ENCODE measurements around the gene CABLES1. TPM values are rescaled to one million over a fixed set of nuclear protein-coding genes. Genes with fewer than 3 reads are reported as not detected.
A peak's percentile ranks its signal among the peaks of the same experiment; 100 is the strongest.
"Not testable (repeated sequence)": the region's sequence is repeated elsewhere in the genome, so short reads cannot be mapped to it uniquely, and the experiment has no call there.

The CABLES1 gene
- total RNA-seq, 1 donor from 2014 or later = 12.7 TPM

DNA sequence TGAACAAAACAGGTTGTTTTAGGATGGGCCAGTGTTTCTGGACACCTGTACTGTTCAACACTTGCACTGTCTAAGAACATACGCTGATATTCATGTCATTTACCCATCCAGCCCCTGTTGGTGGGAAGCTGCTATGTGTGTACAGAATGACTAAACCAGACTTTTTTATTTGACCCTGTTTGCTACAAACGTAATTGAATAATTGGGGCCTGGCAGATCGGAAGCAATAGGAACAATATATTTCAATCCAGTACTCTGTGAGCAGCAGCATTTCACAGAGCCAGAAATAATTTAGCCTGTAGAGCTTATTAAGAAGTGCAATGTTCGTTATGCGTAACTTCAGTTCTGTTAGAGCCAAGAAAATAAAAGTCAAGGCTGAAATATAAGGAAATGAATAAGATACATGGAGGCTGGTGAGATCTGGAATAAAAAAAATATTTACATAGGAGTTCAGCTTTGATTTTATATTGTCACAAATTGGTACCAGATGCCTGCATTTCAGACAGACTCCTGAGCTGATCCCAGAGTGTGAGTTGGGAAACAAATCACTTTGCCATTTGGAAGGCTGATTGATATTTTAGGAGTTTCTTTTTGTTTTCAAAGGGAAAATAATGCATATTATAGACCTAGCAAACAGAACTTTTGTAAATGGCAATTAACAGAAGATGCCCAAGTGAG, 19.7 kb downstream of the CABLES1 start:
- DNase-seq (ENCODE audit: low spot score in 2 of 2, unreplicated experiment in 2 of 2) = no peak
- peaks cover 28% of the 10 kb centered on the region for H3K4me1 Mint-ChIP-seq
- H3K9me3 Mint-ChIP-seq = no peaks in the 10 kb centered on the region
- no peak overlapping the region for H3K4me3 Mint-ChIP-seq
- TF ChIP-seq, protein P1, sequence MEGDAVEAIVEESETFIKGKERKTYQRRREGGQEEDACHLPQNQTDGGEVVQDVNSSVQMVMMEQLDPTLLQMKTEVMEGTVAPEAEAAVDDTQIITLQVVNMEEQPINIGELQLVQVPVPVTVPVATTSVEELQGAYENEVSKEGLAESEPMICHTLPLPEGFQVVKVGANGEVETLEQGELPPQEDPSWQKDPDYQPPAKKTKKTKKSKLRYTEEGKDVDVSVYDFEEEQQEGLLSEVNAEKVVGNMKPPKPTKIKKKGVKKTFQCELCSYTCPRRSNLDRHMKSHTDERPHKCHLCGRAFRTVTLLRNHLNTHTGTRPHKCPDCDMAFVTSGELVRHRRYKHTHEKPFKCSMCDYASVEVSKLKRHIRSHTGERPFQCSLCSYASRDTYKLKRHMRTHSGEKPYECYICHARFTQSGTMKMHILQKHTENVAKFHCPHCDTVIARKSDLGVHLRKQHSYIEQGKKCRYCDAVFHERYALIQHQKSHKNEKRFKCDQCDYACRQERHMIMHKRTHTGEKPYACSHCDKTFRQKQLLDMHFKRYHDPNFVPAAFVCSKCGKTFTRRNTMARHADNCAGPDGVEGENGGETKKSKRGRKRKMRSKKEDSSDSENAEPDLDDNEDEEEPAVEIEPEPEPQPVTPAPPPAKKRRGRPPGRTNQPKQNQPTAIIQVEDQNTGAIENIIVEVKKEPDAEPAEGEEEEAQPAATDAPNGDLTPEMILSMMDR (IDR thresholded peaks at IDR 0.05; ENCODE audit: unreplicated experiment) = no peak
- no peak overlapping the region for H3K27ac Mint-ChIP-seq
- H3K27me3 Mint-ChIP-seq (ENCODE audit: low read depth) = no peaks in the 10 kb centered on the region
- H3K36me3 Mint-ChIP-seq = no peaks in the 10 kb centered on the region

DNA sequence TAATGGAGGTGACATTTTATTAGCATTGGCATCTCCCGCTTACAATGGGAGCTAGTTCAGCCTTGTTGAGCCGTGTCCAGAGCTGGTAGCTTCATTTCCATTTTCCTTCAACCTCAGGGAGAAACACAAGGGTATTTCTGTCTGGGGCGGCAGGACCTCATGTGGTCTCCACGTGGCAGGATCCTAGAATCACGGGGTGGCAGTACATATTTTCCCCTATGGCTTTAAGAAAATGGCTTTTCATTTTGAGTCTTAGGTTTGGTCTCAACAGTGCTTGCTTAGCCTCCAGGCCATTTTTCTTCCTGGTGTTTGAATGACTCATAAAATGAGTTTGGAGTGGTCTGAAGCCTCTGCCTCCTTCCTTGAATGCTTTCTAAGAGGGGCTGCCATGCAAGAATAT, 20.3 kb downstream of the CABLES1 start:
- Mint-ChIP-seq H3K36me3 (no peaks in the 10 kb centered on the region), H3K27ac (no peak overlapping the region), H3K4me1 (peaks cover 28% of the 10 kb centered on the region), H3K27me3 (ENCODE audit: low read depth) (no peaks in the 10 kb centered on the region), H3K4me3 (no peak overlapping the region), H3K9me3 (no peaks in the 10 kb centered on the region)
- TF ChIP-seq, protein P1 (IDR thresholded peaks at IDR 0.05; ENCODE audit: unreplicated experiment) = no peak
- DNase-seq (ENCODE audit: low spot score in 2 of 2, unreplicated experiment in 2 of 2) = no peak

DNA sequence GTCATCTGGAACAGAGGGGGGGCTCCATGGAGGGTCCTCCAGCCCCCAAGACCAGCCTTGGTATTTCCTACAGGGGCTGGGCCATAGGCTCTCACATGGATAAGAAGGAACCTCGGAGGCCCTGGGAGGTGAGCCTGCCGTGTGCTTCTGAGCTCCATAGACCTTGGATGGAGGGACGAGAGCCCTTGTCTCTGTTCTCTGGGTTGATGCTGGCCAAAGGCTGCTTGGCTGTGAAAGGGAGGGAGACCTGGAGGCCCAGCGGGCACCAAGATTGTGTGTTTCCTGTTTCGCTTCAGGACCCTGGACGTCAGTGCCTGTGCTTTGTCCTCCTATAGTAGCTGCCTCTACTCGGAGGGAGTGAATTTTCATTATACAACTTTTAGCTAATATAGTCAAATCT, 20.8 kb downstream of the CABLES1 start:
- Mint-ChIP-seq H3K9me3 (no peaks in the 10 kb centered on the region), H3K36me3 (no peaks in the 10 kb centered on the region), H3K4me1 (peaks cover 28% of the 10 kb centered on the region), H3K27me3 (ENCODE audit: low read depth) (no peaks in the 10 kb centered on the region), H3K27ac (no peak overlapping the region), H3K4me3 (no peak overlapping the region)
- no peak for DNase-seq (ENCODE audit: low spot score in 2 of 2, unreplicated experiment in 2 of 2)
- TF ChIP-seq, protein P1 (IDR thresholded peaks at IDR 0.05; ENCODE audit: unreplicated experiment) = no peak

DNA sequence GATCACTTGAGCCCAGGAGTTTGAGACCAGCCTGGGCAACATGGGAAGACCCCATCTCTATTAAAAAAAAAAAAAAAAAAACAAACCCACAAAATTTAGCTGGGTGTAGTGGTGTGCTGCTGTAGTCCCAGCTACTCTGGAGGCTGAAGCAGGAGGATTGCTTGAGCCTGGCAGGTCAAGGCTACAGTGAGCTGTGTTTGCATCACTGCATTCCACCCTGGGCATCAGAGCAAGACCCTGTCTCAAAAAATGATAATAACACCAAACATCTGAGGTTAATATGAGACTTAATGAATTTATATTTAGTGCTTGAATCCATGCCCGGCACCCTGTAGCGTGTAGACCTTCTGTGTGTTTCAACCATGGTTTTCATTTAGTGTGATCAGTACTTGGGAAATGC, 22.8 kb downstream of the CABLES1 start:
- H3K27ac Mint-ChIP-seq = no peak overlapping the region
- TF ChIP-seq, protein P1 (IDR thresholded peaks at IDR 0.05; ENCODE audit: unreplicated experiment) = no peak
- H3K9me3 Mint-ChIP-seq = no peaks in the 10 kb centered on the region
- no peak overlapping the region for H3K4me3 Mint-ChIP-seq
- DNase-seq (ENCODE audit: low spot score in 2 of 2, unreplicated experiment in 2 of 2) = no peak
- no peaks in the 10 kb centered on the region for H3K27me3 Mint-ChIP-seq (ENCODE audit: low read depth)
- peaks cover 38% of the 10 kb centered on the region for H3K4me1 Mint-ChIP-seq
- H3K36me3 Mint-ChIP-seq = no peaks in the 10 kb centered on the region

DNA sequence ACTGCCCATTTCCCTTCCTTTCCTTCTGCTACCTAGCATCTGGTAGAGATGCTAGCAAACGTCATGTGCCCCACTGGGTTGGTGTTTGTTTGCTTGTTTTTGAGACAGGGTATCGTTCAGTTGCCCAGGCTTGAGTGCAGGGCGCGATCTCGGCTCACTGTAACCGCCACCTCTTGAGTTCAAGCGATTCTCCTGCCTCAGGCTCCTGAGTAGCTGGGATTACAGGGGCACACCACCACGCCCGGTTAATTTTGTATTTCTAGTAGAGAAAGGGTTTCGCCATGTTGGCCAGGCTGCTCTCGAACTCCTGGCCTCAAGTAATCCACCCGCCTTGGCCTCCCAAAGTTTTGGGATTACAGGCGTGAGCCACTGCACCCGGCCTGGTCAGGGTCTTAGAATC, 23.6 kb downstream of the CABLES1 start:
- not testable (repeated sequence) for H3K27me3 Mint-ChIP-seq (ENCODE audit: low read depth); DNase-seq (ENCODE audit: low spot score in 2 of 2, unreplicated experiment in 2 of 2); H3K4me3 Mint-ChIP-seq; H3K36me3 Mint-ChIP-seq; H3K9me3 Mint-ChIP-seq
- peak overlapping the region; percentile 78 for H3K27ac Mint-ChIP-seq
- H3K4me1 Mint-ChIP-seq = peaks cover 42% of the 10 kb centered on the region

DNA sequence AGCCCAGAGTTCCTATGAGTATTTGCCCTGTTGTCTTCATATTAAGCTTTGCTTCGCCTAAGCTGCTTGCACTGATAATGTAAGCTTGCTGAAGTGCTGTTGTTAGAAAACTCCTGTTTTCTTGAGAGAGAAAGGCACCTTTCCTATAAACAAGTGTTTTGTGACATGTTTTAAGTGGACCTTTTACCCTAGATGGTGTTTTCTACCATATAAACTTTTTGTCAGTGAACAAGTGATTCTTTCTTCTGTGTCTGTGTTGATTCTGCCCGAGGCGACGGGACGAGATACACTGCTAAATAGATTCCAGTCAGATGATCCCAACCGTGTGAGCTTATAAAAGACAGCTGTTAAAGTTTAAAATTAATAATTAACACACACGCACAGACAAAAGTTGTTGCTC, 24.1 kb downstream of the CABLES1 start:
- H3K27me3 Mint-ChIP-seq (ENCODE audit: low read depth) = no peaks in the 10 kb centered on the region
- DNase-seq (ENCODE audit: low spot score in 2 of 2, unreplicated experiment in 2 of 2) = no peak
- no peaks in the 10 kb centered on the region for H3K36me3 Mint-ChIP-seq
- H3K4me1 Mint-ChIP-seq = peaks cover 42% of the 10 kb centered on the region
- peak overlapping the region; percentile 78 for H3K27ac Mint-ChIP-seq
- H3K9me3 Mint-ChIP-seq = no peaks in the 10 kb centered on the region
- TF ChIP-seq, protein P1 (IDR thresholded peaks at IDR 0.05; ENCODE audit: unreplicated experiment) = no peak
- no peak overlapping the region for H3K4me3 Mint-ChIP-seq

Measured in mesothelial cell of epicardium (in vitro differentiated cells).